Measurements from ENCODE around the gene SLC22A5. TPM values are rescaled to one million over a fixed set of nuclear protein-coding genes. Genes with fewer than 3 reads are reported as not detected.

Gene SLC22A5
- total RNA-seq, 1 donor from 2014 or later: 0.81 TPM

DNA sequence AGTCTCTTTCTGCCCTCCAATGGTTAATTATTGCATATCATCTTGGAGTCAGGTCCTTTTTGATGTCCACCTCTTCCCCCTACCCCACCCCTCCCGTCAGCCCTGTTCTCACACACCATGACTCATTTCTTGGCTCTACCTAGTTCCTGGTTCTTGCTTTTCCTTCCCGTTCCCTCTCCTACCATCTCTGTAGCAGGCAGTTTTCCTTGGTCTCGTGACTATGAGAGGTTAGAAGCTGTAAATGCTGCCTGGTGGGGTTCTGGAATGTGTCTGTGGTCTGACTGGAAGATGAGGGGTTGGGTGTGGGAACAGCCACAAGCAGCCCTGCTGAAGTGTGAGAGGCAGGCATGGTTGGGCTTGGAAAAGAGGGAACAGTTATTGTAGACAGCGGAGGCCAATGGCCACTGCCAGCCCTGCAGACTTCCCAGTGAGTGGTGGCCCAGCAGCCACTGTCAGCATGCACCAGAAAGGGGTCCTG, 18.2 kb downstream of the SLC22A5 start:
- Mint-ChIP-seq H3K4me1 (ENCODE audit: low read depth, unreplicated experiment) (peaks cover 4% of the 10 kb centered on the region), H3K27ac (ENCODE audit: unreplicated experiment) (no peak overlapping the region), H3K4me3 (ENCODE audit: unreplicated experiment) (no peak overlapping the region), H3K36me3 (ENCODE audit: unreplicated experiment) (no peaks in the 10 kb centered on the region), H3K27me3 (ENCODE audit: unreplicated experiment) (peaks cover 5% of the 10 kb centered on the region), H3K9me3 (ENCODE audit: unreplicated experiment) (no peaks in the 10 kb centered on the region)
- TF ChIP-seq, protein P1, sequence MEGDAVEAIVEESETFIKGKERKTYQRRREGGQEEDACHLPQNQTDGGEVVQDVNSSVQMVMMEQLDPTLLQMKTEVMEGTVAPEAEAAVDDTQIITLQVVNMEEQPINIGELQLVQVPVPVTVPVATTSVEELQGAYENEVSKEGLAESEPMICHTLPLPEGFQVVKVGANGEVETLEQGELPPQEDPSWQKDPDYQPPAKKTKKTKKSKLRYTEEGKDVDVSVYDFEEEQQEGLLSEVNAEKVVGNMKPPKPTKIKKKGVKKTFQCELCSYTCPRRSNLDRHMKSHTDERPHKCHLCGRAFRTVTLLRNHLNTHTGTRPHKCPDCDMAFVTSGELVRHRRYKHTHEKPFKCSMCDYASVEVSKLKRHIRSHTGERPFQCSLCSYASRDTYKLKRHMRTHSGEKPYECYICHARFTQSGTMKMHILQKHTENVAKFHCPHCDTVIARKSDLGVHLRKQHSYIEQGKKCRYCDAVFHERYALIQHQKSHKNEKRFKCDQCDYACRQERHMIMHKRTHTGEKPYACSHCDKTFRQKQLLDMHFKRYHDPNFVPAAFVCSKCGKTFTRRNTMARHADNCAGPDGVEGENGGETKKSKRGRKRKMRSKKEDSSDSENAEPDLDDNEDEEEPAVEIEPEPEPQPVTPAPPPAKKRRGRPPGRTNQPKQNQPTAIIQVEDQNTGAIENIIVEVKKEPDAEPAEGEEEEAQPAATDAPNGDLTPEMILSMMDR (IDR thresholded peaks at IDR 0.05; ENCODE audit: partially characterized antibody, unreplicated experiment): no peak
- no peak for DNase-seq

DNA sequence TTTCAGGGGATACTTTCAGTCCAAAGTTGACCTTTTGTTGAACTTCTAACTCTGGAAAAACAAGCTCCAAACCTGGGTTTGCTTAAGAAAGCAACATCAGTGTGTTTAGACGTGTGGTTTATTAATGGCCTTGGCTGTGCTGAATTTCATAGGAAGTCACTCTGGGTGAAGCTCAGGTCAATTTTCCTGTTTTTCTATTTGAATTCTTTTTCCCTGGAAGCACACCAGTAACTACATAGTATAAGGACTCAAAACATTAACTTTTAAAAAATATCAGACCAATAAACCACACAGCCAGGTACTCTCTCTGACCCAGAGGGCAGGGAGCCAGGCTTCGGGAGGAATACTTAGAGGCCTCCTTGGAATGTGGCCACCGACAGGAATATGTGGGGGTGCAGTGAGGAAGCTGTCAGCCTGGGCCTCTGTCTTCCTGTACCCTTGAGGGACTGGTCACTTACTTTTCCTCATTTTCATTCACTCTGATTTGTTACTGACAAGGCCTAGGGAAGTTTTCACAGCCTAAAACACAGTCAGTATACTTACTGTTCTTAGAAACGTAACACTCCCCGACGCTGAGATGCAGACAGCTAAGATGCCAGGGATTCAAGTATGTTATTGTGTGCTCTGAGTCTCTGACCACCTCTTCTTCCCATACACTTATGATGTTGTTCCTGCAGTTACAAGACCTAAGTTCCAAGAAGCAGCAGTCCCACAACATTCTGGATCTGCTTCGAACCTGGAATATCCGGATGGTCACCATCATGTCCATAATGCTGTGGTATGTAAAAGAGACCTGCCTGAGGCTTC, 18.9 kb downstream of the SLC22A5 start:
- TF ChIP-seq, protein P1 (IDR thresholded peaks at IDR 0.05; ENCODE audit: partially characterized antibody, unreplicated experiment): no peak
- Mint-ChIP-seq H3K4me1 (ENCODE audit: low read depth, unreplicated experiment) (peaks cover 4% of the 10 kb centered on the region), H3K4me3 (ENCODE audit: unreplicated experiment) (no peak overlapping the region), H3K27ac (ENCODE audit: unreplicated experiment) (no peak overlapping the region), H3K9me3 (ENCODE audit: unreplicated experiment) (no peaks in the 10 kb centered on the region), H3K27me3 (ENCODE audit: unreplicated experiment) (peaks cover 7% of the 10 kb centered on the region), H3K36me3 (ENCODE audit: unreplicated experiment) (no peaks in the 10 kb centered on the region)
- no peak for DNase-seq

DNA sequence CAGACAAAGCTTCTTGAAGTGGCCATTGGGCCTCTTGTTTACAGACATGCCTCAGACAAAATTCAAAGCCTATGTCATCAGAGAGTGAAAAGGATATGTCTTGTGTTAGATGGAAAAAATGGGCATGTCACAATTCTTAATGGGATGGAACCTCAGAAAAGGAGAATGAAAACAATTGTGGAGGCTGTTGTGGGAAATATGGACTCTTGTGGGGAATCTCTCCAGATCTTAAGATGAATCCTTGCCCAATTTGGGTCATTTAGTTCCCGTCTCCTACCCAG, 19.5 kb downstream of the SLC22A5 start:
- H3K9me3 Mint-ChIP-seq (ENCODE audit: unreplicated experiment): no peaks in the 10 kb centered on the region
- H3K27ac Mint-ChIP-seq (ENCODE audit: unreplicated experiment): no peak overlapping the region
- H3K36me3 Mint-ChIP-seq (ENCODE audit: unreplicated experiment): no peaks in the 10 kb centered on the region
- TF ChIP-seq, protein P1 (IDR thresholded peaks at IDR 0.05; ENCODE audit: partially characterized antibody, unreplicated experiment): no peak
- H3K4me1 Mint-ChIP-seq (ENCODE audit: low read depth, unreplicated experiment): peaks cover 4% of the 10 kb centered on the region
- DNase-seq: no peak
- peaks cover 7% of the 10 kb centered on the region for H3K27me3 Mint-ChIP-seq (ENCODE audit: unreplicated experiment)
- H3K4me3 Mint-ChIP-seq (ENCODE audit: unreplicated experiment): no peak overlapping the region

DNA sequence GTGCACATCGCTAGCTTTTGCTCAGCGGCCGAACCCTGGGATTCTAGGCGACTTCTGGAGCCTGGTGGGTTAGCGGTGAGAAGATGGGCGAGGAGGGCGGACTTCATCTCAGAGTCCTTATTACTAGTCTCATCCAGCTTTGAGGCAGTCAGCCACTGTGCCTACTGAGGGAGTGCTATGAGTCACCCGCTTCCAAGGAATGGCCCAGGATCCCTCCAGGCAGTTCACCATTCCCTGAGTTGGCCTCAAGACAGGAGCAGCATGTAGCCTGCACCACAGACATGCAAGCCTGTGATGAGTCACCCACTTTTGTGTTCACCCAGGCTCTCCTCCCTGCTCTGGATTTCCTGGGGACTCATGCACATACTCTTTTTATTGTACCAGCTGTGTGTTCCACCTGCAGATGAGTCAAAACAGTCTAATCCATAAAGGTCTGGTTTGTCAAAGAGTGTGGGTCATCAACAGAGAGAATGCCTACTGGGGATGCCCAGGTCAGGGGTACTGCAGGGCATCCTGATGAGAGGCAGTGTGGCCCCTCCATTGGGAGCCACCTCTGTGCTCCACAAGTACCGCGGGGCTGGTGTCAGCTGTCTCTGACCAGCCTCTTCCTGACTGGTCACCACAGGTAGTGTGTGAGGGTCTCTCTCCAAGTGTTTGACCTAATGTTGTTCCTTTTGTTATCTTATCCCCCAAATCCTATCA, 20.2 kb downstream of the SLC22A5 start:
- DNase-seq: no peak
- Mint-ChIP-seq H3K4me1 (ENCODE audit: low read depth, unreplicated experiment) (peaks cover 4% of the 10 kb centered on the region), H3K9me3 (ENCODE audit: unreplicated experiment) (no peaks in the 10 kb centered on the region), H3K27me3 (ENCODE audit: unreplicated experiment) (peaks cover 7% of the 10 kb centered on the region), H3K27ac (ENCODE audit: unreplicated experiment) (no peak overlapping the region), H3K36me3 (ENCODE audit: unreplicated experiment) (no peaks in the 10 kb centered on the region), H3K4me3 (ENCODE audit: unreplicated experiment) (no peak overlapping the region)
- TF ChIP-seq, protein P1 (IDR thresholded peaks at IDR 0.05; ENCODE audit: partially characterized antibody, unreplicated experiment): no peak

DNA sequence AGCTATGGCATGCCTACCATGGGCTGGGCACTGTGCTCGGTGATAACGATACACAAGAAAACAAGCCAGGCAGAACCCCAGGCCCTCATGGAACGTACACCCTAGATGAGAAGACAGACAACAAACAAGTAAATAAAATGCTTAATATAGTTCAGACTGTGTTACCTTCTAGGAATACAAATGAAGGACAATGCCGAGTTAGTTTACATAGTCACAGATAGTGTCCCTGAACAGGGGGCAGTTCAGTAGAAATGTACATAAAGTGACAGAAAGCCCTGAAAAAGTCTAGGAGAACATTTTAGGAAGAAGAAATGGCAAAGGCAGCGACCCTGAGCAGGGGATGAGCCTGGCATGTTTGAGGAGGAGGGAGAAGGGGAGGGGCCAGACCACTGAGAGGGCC, 21.7 kb downstream of the SLC22A5 start:
- Mint-ChIP-seq H3K9me3 (ENCODE audit: unreplicated experiment) (no peaks in the 10 kb centered on the region), H3K4me1 (ENCODE audit: low read depth, unreplicated experiment) (peaks cover 7% of the 10 kb centered on the region)

More for the DNA sequence above, 21.7 kb downstream of the SLC22A5 start:
- TF ChIP-seq, protein P1 (IDR thresholded peaks at IDR 0.05; ENCODE audit: partially characterized antibody, unreplicated experiment): no peak
- DNase-seq: no peak
- Mint-ChIP-seq H3K4me3 (ENCODE audit: unreplicated experiment) (peak overlapping the region; percentile 49), H3K36me3 (ENCODE audit: unreplicated experiment) (no peaks in the 10 kb centered on the region), H3K27me3 (ENCODE audit: unreplicated experiment) (peaks cover 7% of the 10 kb centered on the region), H3K27ac (ENCODE audit: unreplicated experiment) (no peak overlapping the region)
